GM10266 (cell line): Measurements from ENCODE around the gene IL10RB.
A peak's percentile ranks its signal among the peaks of the same experiment; 100 is the strongest.

Source experiments
- DNase-seq: peaks from one replicate; pipeline ENCODE4 v3.0.0; 2012; ENCODE audit errors: extremely low spot score
- TF ChIP-seq, protein P1 (sequence below): IDR thresholded peaks from 2 replicates; pipeline ENCODE4 v1.5.1; 2012; ENCODE audit warnings: mild to moderate bottlenecking, low read depth; ENCODE audit not compliant: control insufficient read depth, insufficient read depth; ENCODE audit errors: missing control alignments

IL10RB gene

GRCh38 chr21:33293136-33293535, 27.0 kb downstream of the IL10RB start:
- DNase-seq: no peak
- TF ChIP-seq, protein P1, sequence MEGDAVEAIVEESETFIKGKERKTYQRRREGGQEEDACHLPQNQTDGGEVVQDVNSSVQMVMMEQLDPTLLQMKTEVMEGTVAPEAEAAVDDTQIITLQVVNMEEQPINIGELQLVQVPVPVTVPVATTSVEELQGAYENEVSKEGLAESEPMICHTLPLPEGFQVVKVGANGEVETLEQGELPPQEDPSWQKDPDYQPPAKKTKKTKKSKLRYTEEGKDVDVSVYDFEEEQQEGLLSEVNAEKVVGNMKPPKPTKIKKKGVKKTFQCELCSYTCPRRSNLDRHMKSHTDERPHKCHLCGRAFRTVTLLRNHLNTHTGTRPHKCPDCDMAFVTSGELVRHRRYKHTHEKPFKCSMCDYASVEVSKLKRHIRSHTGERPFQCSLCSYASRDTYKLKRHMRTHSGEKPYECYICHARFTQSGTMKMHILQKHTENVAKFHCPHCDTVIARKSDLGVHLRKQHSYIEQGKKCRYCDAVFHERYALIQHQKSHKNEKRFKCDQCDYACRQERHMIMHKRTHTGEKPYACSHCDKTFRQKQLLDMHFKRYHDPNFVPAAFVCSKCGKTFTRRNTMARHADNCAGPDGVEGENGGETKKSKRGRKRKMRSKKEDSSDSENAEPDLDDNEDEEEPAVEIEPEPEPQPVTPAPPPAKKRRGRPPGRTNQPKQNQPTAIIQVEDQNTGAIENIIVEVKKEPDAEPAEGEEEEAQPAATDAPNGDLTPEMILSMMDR: no peak

GRCh38 chr21:33293811-33294216, 27.6 kb downstream of the IL10RB start:
- TF ChIP-seq, protein P1: no peak
- DNase-seq: no peak

DNA sequence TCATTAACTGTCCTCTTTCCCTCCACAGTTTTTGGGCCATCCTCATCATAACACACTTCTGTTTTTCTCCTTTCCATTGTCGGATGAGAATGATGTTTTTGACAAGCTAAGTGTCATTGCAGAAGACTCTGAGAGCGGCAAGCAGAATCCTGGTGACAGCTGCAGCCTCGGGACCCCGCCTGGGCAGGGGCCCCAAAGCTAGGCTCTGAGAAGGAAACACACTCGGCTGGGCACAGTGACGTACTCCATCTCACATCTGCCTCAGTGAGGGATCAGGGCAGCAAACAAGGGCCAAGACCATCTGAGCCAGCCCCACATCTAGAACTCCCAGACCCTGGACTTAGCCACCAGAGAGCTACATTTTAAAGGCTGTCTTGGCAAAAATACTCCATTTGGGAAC, 30.0 kb downstream of the IL10RB start:
- DNase-seq: peak; percentile 15
- TF ChIP-seq, protein P1: no peak

DNA sequence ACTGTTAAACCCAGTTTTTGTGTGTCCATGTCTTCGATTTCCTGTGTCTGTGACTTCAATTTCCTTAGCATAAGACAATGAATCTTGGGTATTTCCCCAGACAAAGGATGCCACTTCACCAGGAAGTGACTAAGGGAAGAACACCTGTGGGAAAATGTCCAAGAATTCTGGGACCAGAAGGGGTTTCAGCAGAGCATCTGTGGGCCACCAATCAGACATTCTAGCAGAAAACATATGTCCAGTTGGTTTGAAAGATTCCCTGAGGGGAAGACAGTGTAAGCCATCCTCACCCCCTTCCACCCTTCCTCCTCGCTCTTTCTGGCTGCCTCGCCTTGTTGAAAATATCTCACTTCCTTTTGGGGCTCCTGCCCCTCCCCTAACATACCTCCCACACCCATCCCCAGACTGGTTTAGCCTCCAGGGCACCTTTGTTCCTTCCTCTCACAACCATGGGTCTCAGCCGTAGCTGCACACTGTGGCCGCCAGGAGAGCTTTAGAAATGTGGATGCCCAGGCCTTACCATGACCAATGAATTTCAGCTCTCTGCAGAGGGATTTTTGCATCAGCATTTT, 33.1 kb downstream of the IL10RB start:
- peak; percentile 48 for DNase-seq
- TF ChIP-seq, protein P1: no peak

- DNase-seq: no peak
- TF ChIP-seq, protein P1: no peak
Observed at GRCh38 chr21:33300701-33301631, 34.8 kb downstream of the IL10RB start.

DNA sequence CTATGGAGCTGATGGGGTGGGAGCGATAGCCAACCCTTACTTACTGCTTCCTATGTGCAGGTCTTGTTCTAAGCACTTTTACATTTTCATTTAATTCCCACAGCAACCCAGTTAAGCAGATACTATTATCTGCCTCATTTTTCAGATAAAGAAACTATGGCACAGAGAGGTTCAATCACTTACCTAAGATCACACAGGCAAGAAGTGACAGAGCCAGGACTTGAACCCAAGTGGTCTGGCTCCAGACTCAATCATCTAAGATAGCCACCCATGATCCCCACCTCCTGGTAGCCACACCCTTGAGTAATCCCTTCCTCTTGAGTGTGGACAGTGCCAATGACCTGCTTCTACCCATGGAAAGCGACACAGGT, 35.5 kb downstream of the IL10RB start:
- TF ChIP-seq, protein P1: no peak
- no peak for DNase-seq

GRCh38 chr21:33302055-33302454, 35.9 kb downstream of the IL10RB start:
- no peak for DNase-seq
- TF ChIP-seq, protein P1: no peak
